HepG2 (cell line): Measurements from ENCODE around the gene SCARB2. TPM values are rescaled to one million over a fixed set of nuclear protein-coding genes. Genes with fewer than 3 reads are reported as not detected.
A peak's percentile ranks its signal among the peaks of the same experiment; 100 is the strongest.

Experiments used
- CENPT ChIP-seq: sonication (generic); formaldehyde crosslinking; IDR thresholded peaks from 2 replicates; pipeline ENCODE4 v1.8.0; 2022; ENCODE audit warnings: low read depth, mild to moderate bottlenecking, moderate library complexity, missing genetic modification reagents
- CHD4 ChIP-seq: fragments of 200-600 bp; sonication (generic); IDR thresholded peaks from 2 replicates; pipeline ENCODE4 v1.7.0; 2017; ENCODE audit warnings: mild to moderate bottlenecking, low read length, borderline replicate concordance
- DR1 ChIP-seq: sonication (generic); formaldehyde crosslinking; IDR thresholded peaks from 2 replicates; pipeline ENCODE4 v1.8.0; 2021; ENCODE audit warnings: mild to moderate bottlenecking, missing genetic modification reagents, inconsistent platforms
- PAWR ChIP-seq: sonication (generic); formaldehyde crosslinking; IDR thresholded peaks from 2 replicates; pipeline ENCODE4 v1.4.0; 2020; ENCODE audit warnings: missing genetic modification reagents, mild to moderate bottlenecking, borderline replicate concordance
- SAP130 ChIP-seq: IDR thresholded peaks from 2 replicates; pipeline ENCODE4 v1.6.1; 2016; ENCODE audit warnings: low read depth
- TEAD2 ChIP-seq: sonication (generic); formaldehyde crosslinking; IDR thresholded peaks from 2 replicates; pipeline ENCODE4 v1.9.0; 2021; ENCODE audit warnings: missing genetic modification reagents
- ZBTB3 ChIP-seq: sonication (generic); formaldehyde crosslinking; IDR thresholded peaks from 2 replicates; pipeline ENCODE4 v1.4.0; 2020; ENCODE audit warnings: low read depth, mild to moderate bottlenecking, moderate library complexity, missing genetic modification reagents, borderline replicate concordance
- ZBTB8A ChIP-seq: sonication (generic); formaldehyde crosslinking; IDR thresholded peaks from 2 replicates; pipeline ENCODE4 v1.4.0; 2020; ENCODE audit warnings: mild to moderate bottlenecking, low read depth, missing genetic modification reagents, borderline replicate concordance
- ZFP1 ChIP-seq: IDR thresholded peaks from 2 replicates; pipeline ENCODE4 v1.6.1; 2016
- ZMAT3 ChIP-seq: sonication (generic); formaldehyde crosslinking; conservative IDR thresholded peaks from 2 replicates; pipeline ENCODE4 v1.7.0; 2021; ENCODE audit warnings: missing genetic modification reagents
- ZNF282 ChIP-seq: fragments of 450-650 bp; IDR thresholded peaks from 2 replicates; pipeline ENCODE4 v1.6.1; 2018; ENCODE audit not compliant: partially characterized antibody
- ZNF567 ChIP-seq: sonication (generic); formaldehyde crosslinking; IDR thresholded peaks from 2 replicates; pipeline ENCODE4 v1.8.1; 2023; ENCODE audit warnings: mild to moderate bottlenecking, missing genetic modification reagents, borderline replicate concordance
- ZNF570 ChIP-seq: sonication (generic); formaldehyde crosslinking; IDR thresholded peaks from 2 replicates; pipeline ENCODE4 v1.4.0; 2020; ENCODE audit warnings: mild to moderate bottlenecking, missing genetic modification reagents, borderline replicate concordance
- polyA plus RNA-seq, 8 experiments: library from polyadenylated mRNA; depleted of rRNA in 3 of 8; stranded (reverse) in 7 of 8; unstranded in 1 of 8; fragments of >200 nt; fragmentation: Illumina TruSeq in 4 of 8; extraction: Trizol in 4 of 8; gene quantifications; 2 replicates each; pipeline versions ENCODE4 v1.2.1 to v1.2.3, GENCODE V29; 2011 to 2016; ENCODE audit warnings: low read depth in 4 of 8, missing spikeins in 1 of 8, mixed read lengths in 1 of 8; ENCODE audit not compliant: insufficient read depth in 1 of 8
- total RNA-seq, 5 experiments: library from RNA; depleted of rRNA; stranded (reverse); fragments of >200 nt; fragmentation: Illumina TruSeq; extraction: Trizol; gene quantifications; 2 replicates each; pipeline ENCODE4 v1.2.3, GENCODE V29; 2016; ENCODE audit warnings: low read depth in 1 of 5
- TF ChIP-seq, protein P1 (sequence below): sonication (generic); formaldehyde crosslinking; conservative IDR thresholded peaks from 2 replicates; pipeline ENCODE4 v1.4.0; 2020; ENCODE audit warnings: missing genetic modification reagents
- TF ChIP-seq, protein P2 (sequence below): sonication (generic); formaldehyde crosslinking; IDR thresholded peaks from 2 replicates; pipeline ENCODE4 v1.4.0; 2020; ENCODE audit warnings: missing genetic modification reagents
- TF ChIP-seq, protein P3 (sequence below): sonication (generic); formaldehyde crosslinking; IDR thresholded peaks from 2 replicates; pipeline ENCODE4 v1.5.0; 2020; ENCODE audit warnings: missing genetic modification reagents, mild to moderate bottlenecking, borderline replicate concordance
- TF ChIP-seq, protein P4 (sequence below): sonication (generic); formaldehyde crosslinking; IDR thresholded peaks from 2 replicates; pipeline ENCODE4 v1.4.0; 2020; ENCODE audit warnings: missing genetic modification reagents
- TF ChIP-seq, protein P5 (sequence below): sonication (generic); formaldehyde crosslinking; IDR thresholded peaks from 2 replicates; pipeline ENCODE4 v1.8.0; 2022; ENCODE audit warnings: mild to moderate bottlenecking, missing genetic modification reagents, borderline replicate concordance
- TF ChIP-seq, protein P6 (sequence below): sonication (generic); formaldehyde crosslinking; IDR thresholded peaks from 2 replicates; pipeline ENCODE4 v1.8.1; 2023; ENCODE audit warnings: mild to moderate bottlenecking, inconsistent platforms, moderate library complexity, missing genetic modification reagents, borderline replicate concordance
- TF ChIP-seq, protein P7 (sequence below): fragments of 450-650 bp; IDR thresholded peaks from 2 replicates; pipeline ENCODE4 v1.6.1; 2017; ENCODE audit warnings: mild to moderate bottlenecking

Gene SCARB2
- total and polyA plus RNA-seq, 2 of the 13 experiments (the other 11 are each of a cell fraction or from before 2014, with no cell fraction given) = 40.6 to 43.4 TPM

DNA sequence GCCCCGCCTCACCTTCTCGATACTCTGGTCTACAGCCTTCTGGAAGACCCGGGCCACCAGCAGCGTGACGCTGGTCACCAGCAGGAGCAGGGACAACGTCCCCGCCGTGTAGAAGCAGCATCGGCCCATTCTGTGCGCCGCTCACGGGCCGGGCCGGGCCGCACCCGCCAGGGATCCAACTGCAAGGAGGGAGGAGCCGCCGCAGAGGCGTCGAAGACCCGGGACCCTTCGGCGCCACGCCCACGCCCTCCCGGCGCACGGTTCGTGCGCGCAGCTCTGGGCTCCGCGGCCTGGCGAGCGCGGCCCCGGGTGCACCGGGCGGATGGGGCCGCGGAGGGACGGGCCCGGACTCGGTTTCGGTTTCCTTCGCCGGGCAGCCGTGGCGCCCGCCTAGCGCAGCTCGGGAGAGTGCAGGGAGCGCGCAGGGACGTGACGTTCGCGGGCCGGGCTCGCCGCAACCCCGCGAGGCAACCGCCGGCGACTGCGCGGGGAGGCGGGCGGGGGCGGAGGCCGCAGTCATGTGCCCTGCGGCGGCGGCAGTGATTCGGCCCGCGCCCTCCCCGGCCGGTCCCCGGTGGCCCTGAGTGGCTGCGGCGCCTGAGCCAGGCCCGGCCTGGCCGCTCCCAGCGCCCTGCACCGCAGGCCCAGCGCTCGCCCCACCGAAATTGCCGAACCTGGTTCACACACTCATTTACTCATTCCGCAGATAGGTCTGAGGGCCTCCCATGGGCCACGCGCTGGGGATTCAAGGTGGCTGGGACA, at the start of gene SCARB2 (continued):
- TF ChIP-seq CHD4 (no peak), DR1 (no peak; the same call in 1 of the 2 replicates), CENPT (CRISPR knock-in tag) (no peak), ZNF567 (CRISPR knock-in tag) (no peak), ZFP1 (no peak), SAP130 (peak; percentile 66), ZNF570 (CRISPR knock-in tag) (no peak), ZBTB3 (CRISPR knock-in tag) (0 out of 2 replicates have a peak, but pooled peaks have one; percentile 67), PAWR (no peak), ZNF282 (no peak), ZBTB8A (CRISPR knock-in tag) (no peak), TEAD2 (CRISPR knock-in tag) (no peak), ZMAT3 (CRISPR knock-in tag) (no peak)
- TF ChIP-seq, protein P1, sequence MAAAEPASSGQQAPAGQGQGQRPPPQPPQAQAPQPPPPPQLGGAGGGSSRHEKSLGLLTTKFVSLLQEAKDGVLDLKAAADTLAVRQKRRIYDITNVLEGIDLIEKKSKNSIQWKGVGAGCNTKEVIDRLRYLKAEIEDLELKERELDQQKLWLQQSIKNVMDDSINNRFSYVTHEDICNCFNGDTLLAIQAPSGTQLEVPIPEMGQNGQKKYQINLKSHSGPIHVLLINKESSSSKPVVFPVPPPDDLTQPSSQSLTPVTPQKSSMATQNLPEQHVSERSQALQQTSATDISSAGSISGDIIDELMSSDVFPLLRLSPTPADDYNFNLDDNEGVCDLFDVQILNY (CRISPR knock-in tag) = no peak
- TF ChIP-seq, protein P2, sequence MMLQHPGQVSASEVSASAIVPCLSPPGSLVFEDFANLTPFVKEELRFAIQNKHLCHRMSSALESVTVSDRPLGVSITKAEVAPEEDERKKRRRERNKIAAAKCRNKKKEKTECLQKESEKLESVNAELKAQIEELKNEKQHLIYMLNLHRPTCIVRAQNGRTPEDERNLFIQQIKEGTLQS = peak; percentile 32; the same call in 1 of the 2 replicates
- TF ChIP-seq, protein P3, sequence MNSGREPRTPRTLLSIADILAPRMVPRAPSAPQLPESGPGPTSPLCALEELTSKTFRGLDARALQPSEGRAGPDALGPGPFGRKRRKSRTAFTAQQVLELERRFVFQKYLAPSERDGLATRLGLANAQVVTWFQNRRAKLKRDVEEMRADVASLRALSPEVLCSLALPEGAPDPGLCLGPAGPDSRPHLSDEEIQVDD (CRISPR knock-in tag) = peak; percentile 32; the same call in 1 of the 2 replicates
- TF ChIP-seq, protein P4, sequence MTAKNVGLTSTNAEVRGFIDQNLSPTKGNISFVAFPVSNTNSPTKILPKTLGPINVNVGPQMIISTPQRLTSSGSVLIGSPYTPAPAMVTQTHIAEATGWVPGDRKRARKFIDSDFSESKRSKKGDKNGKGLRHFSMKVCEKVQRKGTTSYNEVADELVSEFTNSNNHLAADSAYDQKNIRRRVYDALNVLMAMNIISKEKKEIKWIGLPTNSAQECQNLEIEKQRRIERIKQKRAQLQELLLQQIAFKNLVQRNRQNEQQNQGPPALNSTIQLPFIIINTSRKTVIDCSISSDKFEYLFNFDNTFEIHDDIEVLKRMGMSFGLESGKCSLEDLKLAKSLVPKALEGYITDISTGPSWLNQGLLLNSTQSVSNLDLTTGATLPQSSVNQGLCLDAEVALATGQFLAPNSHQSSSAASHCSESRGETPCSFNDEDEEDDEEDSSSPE = peak; percentile 62; the same call in 1 of the 2 replicates
- TF ChIP-seq, protein P5, sequence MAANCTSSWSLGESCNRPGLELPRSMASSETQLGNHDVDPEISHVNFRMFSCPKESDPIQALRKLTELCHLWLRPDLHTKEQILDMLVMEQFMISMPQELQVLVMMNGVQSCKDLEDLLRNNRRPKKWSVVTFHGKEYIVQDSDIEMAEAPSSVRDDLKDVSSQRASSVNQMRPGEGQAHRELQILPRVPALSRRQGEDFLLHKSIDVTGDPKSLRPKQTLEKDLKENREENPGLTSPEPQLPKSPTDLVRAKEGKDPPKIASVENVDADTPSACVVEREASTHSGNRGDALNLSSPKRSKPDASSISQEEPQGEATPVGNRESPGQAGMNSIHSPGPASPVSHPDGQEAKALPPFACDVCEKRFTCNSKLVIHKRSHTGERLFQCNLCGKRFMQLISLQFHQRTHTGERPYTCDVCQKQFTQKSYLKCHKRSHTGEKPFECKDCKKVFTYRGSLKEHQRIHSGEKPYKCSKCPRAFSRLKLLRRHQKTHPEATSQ (CRISPR knock-in tag) = no peak
- TF ChIP-seq, protein P6, sequence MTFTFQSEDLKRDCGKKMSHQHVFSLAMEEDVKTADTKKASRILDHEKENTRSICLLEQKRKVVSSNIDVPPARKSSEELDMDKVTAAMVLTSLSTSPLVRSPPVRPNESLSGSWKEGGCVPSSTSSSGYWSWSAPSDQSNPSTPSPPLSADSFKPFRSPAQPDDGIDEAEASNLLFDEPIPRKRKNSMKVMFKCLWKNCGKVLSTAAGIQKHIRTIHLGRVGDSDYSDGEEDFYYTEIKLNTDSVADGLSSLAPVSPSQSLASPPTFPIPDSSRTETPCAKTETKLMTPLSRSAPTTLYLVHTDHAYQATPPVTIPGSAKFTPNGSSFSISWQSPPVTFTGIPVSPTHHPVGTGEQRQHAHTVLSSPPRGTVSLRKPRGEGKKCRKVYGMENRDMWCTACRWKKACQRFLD = no peak
- TF ChIP-seq, protein P7, sequence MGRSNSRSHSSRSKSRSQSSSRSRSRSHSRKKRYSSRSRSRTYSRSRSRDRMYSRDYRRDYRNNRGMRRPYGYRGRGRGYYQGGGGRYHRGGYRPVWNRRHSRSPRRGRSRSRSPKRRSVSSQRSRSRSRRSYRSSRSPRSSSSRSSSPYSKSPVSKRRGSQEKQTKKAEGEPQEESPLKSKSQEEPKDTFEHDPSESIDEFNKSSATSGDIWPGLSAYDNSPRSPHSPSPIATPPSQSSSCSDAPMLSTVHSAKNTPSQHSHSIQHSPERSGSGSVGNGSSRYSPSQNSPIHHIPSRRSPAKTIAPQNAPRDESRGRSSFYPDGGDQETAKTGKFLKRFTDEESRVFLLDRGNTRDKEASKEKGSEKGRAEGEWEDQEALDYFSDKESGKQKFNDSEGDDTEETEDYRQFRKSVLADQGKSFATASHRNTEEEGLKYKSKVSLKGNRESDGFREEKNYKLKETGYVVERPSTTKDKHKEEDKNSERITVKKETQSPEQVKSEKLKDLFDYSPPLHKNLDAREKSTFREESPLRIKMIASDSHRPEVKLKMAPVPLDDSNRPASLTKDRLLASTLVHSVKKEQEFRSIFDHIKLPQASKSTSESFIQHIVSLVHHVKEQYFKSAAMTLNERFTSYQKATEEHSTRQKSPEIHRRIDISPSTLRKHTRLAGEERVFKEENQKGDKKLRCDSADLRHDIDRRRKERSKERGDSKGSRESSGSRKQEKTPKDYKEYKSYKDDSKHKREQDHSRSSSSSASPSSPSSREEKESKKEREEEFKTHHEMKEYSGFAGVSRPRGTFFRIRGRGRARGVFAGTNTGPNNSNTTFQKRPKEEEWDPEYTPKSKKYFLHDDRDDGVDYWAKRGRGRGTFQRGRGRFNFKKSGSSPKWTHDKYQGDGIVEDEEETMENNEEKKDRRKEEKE = no peak
